HFF-Myc (cell line): ENCODE measurements around the gene ZGLP1.

Experiments
- DNase-seq: peaks from one replicate; pipeline ENCODE4 v3.0.0-alpha.2; 2011; ENCODE audit warnings: low read depth; ENCODE audit errors: extremely low read depth
- H3K4me3 ChIP-seq: replicated peaks from 2 replicates; pipeline ENCODE4 v1.5.1; 2011; ENCODE audit warnings: low read depth, mild to moderate bottlenecking, control low read depth, low read length
- TF ChIP-seq, protein P1 (sequence below): IDR thresholded peaks from 2 replicates; pipeline ENCODE4 v1.5.1; 2012; ENCODE audit warnings: mild to moderate bottlenecking, low read depth, low read length, control low read depth; ENCODE audit errors: missing control alignments

ZGLP1 gene

DNA sequence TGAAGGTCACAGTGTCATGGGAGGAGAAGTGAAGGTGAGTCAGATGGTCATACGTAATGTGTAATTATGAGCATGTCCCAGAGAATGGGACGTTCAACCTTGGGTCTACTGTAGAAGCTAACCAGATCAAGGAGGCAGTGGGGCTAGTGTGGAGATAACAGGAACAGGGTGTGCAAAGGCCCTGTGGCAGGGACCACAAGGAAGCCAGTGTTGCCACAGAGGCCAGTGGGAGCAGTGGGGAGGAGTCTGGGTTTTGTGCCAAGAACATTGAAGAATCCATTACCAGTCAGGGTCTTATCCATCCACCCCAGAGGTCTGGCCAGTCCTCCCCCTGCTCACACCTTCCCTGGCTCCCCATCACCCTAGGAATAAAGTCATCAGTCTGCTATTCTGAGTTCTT lies 54.3 kb downstream of the ZGLP1 start:
- no peak overlapping the region for H3K4me3 ChIP-seq
- TF ChIP-seq, protein P1, sequence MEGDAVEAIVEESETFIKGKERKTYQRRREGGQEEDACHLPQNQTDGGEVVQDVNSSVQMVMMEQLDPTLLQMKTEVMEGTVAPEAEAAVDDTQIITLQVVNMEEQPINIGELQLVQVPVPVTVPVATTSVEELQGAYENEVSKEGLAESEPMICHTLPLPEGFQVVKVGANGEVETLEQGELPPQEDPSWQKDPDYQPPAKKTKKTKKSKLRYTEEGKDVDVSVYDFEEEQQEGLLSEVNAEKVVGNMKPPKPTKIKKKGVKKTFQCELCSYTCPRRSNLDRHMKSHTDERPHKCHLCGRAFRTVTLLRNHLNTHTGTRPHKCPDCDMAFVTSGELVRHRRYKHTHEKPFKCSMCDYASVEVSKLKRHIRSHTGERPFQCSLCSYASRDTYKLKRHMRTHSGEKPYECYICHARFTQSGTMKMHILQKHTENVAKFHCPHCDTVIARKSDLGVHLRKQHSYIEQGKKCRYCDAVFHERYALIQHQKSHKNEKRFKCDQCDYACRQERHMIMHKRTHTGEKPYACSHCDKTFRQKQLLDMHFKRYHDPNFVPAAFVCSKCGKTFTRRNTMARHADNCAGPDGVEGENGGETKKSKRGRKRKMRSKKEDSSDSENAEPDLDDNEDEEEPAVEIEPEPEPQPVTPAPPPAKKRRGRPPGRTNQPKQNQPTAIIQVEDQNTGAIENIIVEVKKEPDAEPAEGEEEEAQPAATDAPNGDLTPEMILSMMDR: no peak
- DNase-seq: no peak
